Activated CD8-positive, alpha-beta memory T cell treated with anti-CD3 and anti-CD28 coated beads, Interleukin-2, amount 10 ng/mL, durations not matched to agents 7 days and 5 days (primary cell): ENCODE measurements around the gene TGFB1. TPM values are rescaled to one million over a fixed set of nuclear protein-coding genes. Genes with fewer than 3 reads are reported as not detected.
"Not testable (repeated sequence)": the region's sequence is repeated elsewhere in the genome, so short reads cannot be mapped to it uniquely, and the experiment has no call there.

Experiments
- ATAC-seq: fragments of 150-1000 bp; cut with Tn5 transposase; one replicate; pipeline ENCODE4 v1.10.0; 2021; ENCODE audit warnings: moderate library complexity
- CTCF ChIA-PET: fragments of 350-600 bp; sonication (Branson Sonifier 250); formaldehyde crosslinking; loops from one replicate; lab custom pipeline; 2021; ENCODE audit warnings: antibody characterized with exemption; lab: Charles Lee
- DNase-seq: peaks from one replicate; pipeline ENCODE4 v3.0.0-alpha.2; 2020
- H3K27ac Mint-ChIP-seq: one replicate; pipeline ENCODE4 v1.8.0; 2021; ENCODE audit warnings: mild to moderate bottlenecking, mixed read lengths
- H3K27me3 Mint-ChIP-seq: one replicate; pipeline ENCODE4 v1.8.0; 2021; ENCODE audit warnings: mixed read lengths
- H3K36me3 Mint-ChIP-seq: one replicate; pipeline ENCODE4 v1.8.0; 2021; ENCODE audit warnings: mild to moderate bottlenecking, mixed read lengths
- H3K4me1 Mint-ChIP-seq: one replicate; pipeline ENCODE4 v1.8.0; 2021; ENCODE audit warnings: mixed read lengths
- H3K4me3 Mint-ChIP-seq: one replicate; pipeline ENCODE4 v1.8.0; 2021; ENCODE audit warnings: mild to moderate bottlenecking, moderate library complexity, mixed read lengths
- H3K9me3 Mint-ChIP-seq: one replicate; pipeline ENCODE4 v1.8.0; 2022; ENCODE audit warnings: low read depth, mixed read lengths
- total RNA-seq, 2 experiments: library from RNA; stranded (reverse); gene quantifications; one replicate each; pipeline ENCODE4 v1.2.3, GENCODE V29; 2021

TGFB1 gene
- total RNA-seq, 2 experiments from 2014 or later, result 171 to 179 TPM

GRCh38 chr19:41298348-41298964, 55.3 kb downstream of the TGFB1 start:
- CTCF ChIA-PET, result interaction anchor here (1.3 to 3.8 kb wide), 4 partner anchors 9 to 95 kb away, joined by 4 to 28 read pairs (median 8); partner anchors contain the start of gene HNRNPUL1
- no peaks in the 10 kb centered on the region for H3K9me3 Mint-ChIP-seq
- H3K27me3 Mint-ChIP-seq, result no peaks in the 10 kb centered on the region
- peaks cover 80% of the 10 kb centered on the region for H3K36me3 Mint-ChIP-seq
- DNase-seq, result peak; percentile 65
- H3K27ac Mint-ChIP-seq, result peak overlapping the region; percentile 82
- ATAC-seq, result peak; percentile 17
- H3K4me1 Mint-ChIP-seq, result peaks cover 94% of the 10 kb centered on the region
- no peak overlapping the region for H3K4me3 Mint-ChIP-seq

GRCh38 chr19:41297628-41298347, 55.9 kb downstream of the TGFB1 start:
- DNase-seq (peak; percentile 55), ATAC-seq (peak; percentile 5)
- Mint-ChIP-seq H3K27me3 (no peaks in the 10 kb centered on the region), H3K4me3 (no peak overlapping the region), H3K36me3 (peaks cover 79% of the 10 kb centered on the region), H3K4me1 (peaks cover 87% of the 10 kb centered on the region), H3K9me3 (no peaks in the 10 kb centered on the region), H3K27ac (peak overlapping the region; percentile 82)
- CTCF ChIA-PET, result interaction anchor here (1.2 to 3.8 kb wide), 5 partner anchors 10 to 94 kb away, joined by 3 to 28 read pairs (median 5); partner anchors contain the start of gene HNRNPUL1

GRCh38 chr19:41296433-41296871, 57.3 kb downstream of the TGFB1 start:
- Mint-ChIP-seq H3K27me3 (no peaks in the 10 kb centered on the region), H3K9me3 (no peaks in the 10 kb centered on the region), H3K4me1 (peaks cover 78% of the 10 kb centered on the region), H3K4me3 (no peak overlapping the region), H3K36me3 (peaks cover 83% of the 10 kb centered on the region), H3K27ac (peak overlapping the region; percentile 82)
- CTCF ChIA-PET, result interaction anchor here (0.9 to 3.8 kb wide), 3 partner anchors 11 to 92 kb away, joined by 3 to 28 read pairs (median 7); no protein-coding TSS in a partner anchor
- ATAC-seq, result no peak
- no peak for DNase-seq

GRCh38 chr19:41295499-41295898, 58.2 kb downstream of the TGFB1 start:
- no peak for ATAC-seq
- CTCF ChIA-PET, result interaction anchor here (3.0 kb wide), 1 partner anchor 13 kb away, joined by 14 read pairs; no protein-coding TSS in a partner anchor
- no peak for DNase-seq
- Mint-ChIP-seq H3K27ac (peak overlapping the region; percentile 82), H3K9me3 (no peaks in the 10 kb centered on the region), H3K4me1 (peaks cover 69% of the 10 kb centered on the region), H3K36me3 (peaks cover 83% of the 10 kb centered on the region), H3K4me3 (no peak overlapping the region), H3K27me3 (no peaks in the 10 kb centered on the region)

DNA sequence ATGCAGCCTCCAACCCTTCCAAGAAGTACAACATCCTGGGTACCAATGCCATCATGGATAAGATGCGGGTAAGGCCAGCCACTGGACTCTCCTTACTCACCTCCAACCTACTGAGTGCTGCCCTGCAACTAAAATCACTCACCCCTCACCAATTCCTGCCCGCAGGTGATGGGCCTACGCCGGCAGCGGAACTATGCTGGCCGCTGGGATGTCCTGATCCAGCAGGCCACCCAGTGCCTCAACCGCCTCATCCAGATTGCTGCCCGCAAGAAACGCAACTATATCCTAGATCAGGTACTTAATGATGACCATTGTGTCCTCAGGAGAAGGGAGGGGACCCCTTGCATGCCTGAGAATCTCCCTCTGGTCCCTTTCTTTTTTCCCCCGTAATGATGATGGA, 59.3 kb downstream of the TGFB1 start:
- no peak overlapping the region for H3K27ac Mint-ChIP-seq
- peaks cover 78% of the 10 kb centered on the region for H3K36me3 Mint-ChIP-seq
- ATAC-seq, result no peak
- H3K9me3 Mint-ChIP-seq, result no peaks in the 10 kb centered on the region
- H3K4me3 Mint-ChIP-seq, result no peak overlapping the region
- CTCF ChIA-PET, result interaction anchor here (3.0 kb wide), 1 partner anchor 14 kb away, joined by 14 read pairs; no protein-coding TSS in a partner anchor
- H3K4me1 Mint-ChIP-seq, result peaks cover 58% of the 10 kb centered on the region
- H3K27me3 Mint-ChIP-seq, result no peaks in the 10 kb centered on the region
- no peak for DNase-seq

DNA sequence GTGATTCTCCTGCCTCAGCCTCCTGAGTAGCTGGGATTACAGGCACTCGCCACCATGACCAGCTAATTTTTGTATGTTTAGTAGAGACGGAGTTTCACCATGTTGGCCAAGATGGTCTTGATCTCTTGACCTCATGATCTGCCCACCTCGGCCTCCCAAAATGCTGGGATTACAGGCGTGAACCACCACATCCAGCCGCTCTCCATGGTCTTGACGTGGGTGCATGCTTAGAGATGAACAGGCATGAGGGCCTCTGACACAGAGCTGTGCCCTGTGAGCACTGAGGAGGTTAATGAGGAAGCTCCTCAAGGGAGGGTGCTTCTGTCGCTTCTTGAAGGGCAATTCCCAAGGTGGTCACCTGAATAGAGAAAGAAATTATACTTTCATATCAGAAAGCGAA, 63.9 kb downstream of the TGFB1 start:
- H3K27ac Mint-ChIP-seq, CTCF ChIA-PET: not testable (repeated sequence)
- peaks cover 65% of the 10 kb centered on the region for H3K36me3 Mint-ChIP-seq

DNA sequence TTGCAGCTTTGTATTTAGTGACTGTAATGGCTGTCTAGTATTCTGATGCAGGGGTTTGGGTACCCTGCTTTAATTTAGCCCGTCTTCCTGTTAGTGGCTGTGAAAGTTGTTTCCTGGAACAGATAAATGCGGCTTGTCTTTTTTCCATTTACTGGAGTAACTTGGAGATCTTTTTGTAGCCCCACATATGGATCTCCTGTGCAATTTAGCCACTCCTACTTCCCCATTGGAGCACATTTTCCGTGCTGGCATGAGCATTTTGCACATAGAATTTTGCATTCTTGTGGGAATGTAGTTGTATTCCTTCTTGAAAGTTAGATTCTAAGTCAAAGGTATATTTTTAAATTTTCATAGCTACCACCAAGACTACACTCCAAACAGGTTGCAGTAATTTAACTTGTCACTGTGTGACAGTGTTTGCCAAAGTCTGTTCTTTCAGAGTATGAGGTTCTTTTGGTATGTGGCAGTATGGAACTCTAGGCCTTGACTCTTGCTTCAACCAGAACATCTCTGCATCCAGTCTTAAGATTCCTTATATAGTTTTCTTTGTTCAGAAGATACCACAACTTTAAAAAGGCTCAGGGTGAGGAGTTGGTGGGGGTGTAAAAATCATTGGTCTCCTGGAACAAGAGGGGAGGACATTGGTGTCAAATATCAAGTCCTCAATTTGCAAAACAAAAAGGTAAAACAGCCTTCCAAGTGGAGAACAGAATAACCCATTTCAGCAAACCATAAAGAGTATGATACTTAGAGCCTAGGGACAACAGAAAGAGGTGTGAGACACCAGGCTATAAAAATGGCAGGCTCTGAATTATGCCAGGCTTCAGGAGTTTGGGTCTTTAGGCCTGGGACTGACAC, 64.8 kb downstream of the TGFB1 start:
- H3K27ac Mint-ChIP-seq, result no peak overlapping the region
- H3K9me3 Mint-ChIP-seq, result no peaks in the 10 kb centered on the region
- CTCF ChIA-PET, result interaction anchor here (1.0 to 2.1 kb wide), 3 partner anchors 18 to 64 kb away, joined by 3 to 5 read pairs (median 5); no protein-coding TSS in a partner anchor
- DNase-seq (no peak), ATAC-seq (no peak)
- no peaks in the 10 kb centered on the region for H3K27me3 Mint-ChIP-seq
- peaks cover 6% of the 10 kb centered on the region for H3K4me1 Mint-ChIP-seq
- H3K4me3 Mint-ChIP-seq, result no peak overlapping the region
- H3K36me3 Mint-ChIP-seq, result peaks cover 62% of the 10 kb centered on the region

More for the DNA sequence above, 63.9 kb downstream of the TGFB1 start:
- not testable (repeated sequence) for H3K4me3 Mint-ChIP-seq, H3K9me3 Mint-ChIP-seq, ATAC-seq, DNase-seq, H3K27me3 Mint-ChIP-seq
- H3K4me1 Mint-ChIP-seq, result peaks cover 15% of the 10 kb centered on the region

Other genes starting within 250 kb of the TGFB1 start
- not detected for gene CYP2F1, start 239.5 kb downstream of the TGFB1 start, total RNA-seq
- under 1 TPM in 1 of 2 experiments, not detected in 1; 0.19 TPM for gene CYP2S1, start 160.7 kb downstream of the TGFB1 start, total RNA-seq
- gene AXL, start 134.7 kb downstream of the TGFB1 start, total RNA-seq, result under 1 TPM; 0.05 to 0.29 TPM
- gene HNRNPUL1, start 89.5 kb downstream of the TGFB1 start, total RNA-seq, result 100 to 1,000 TPM; 342 to 348 TPM
- gene CCDC97, start 43.8 kb downstream of the TGFB1 start, total RNA-seq, result 10 to 100 TPM; 42.9 to 43.5 TPM
- gene B9D2, start 10.2 kb upstream of the TGFB1 start, total RNA-seq, result 1 to 10 TPM; 8.2 to 9.3 TPM
- gene TMEM91, start 22.6 kb upstream of the TGFB1 start, total RNA-seq, result 1 to 10 TPM; 4.8 to 6.0 TPM
- gene EXOSC5, start 43.4 kb upstream of the TGFB1 start, total RNA-seq, result 10 to 100 TPM; 24.4 to 36.0 TPM
- 10 to 100 TPM; 18.7 to 20.1 TPM for gene BCKDHA, start 43.9 kb upstream of the TGFB1 start, total RNA-seq
- 1 to 10 TPM; 3.2 TPM for gene B3GNT8, start 73.5 kb upstream of the TGFB1 start, total RNA-seq
- gene DMAC2, start 86.0 kb upstream of the TGFB1 start, total RNA-seq, result 10 to 100 TPM; 43.2 to 56.5 TPM
- gene ERICH4, start 89.2 kb upstream of the TGFB1 start, total RNA-seq, result not detected
- 10 to 100 TPM; 54.6 to 57.1 TPM for gene CEACAM21, start 222.2 kb upstream of the TGFB1 start, total RNA-seq